Measurements from ENCODE around the gene TRAF3.
"Not testable (repeated sequence)": the region's sequence is repeated elsewhere in the genome, so short reads cannot be mapped to it uniquely, and the experiment has no call there.

Gene TRAF3

GRCh38 chr14:102893452-102893851 lies 116.2 kb downstream of the TRAF3 start:
- Histone ChIP-seq H3K4me3 (replicated peaks; ENCODE audit: insufficient read depth, low read length) (no peak overlapping the region), H3K27ac (replicated peaks) (no peak overlapping the region), H3K27me3 (ENCODE audit: insufficient read depth, poor library complexity, severe bottlenecking) (no peaks in the 10 kb centered on the region)
- no peak for TF ChIP-seq SPI1 (IDR thresholded peaks at IDR 0.05; ENCODE audit: borderline replicate concordance, low read depth)
- TF ChIP-seq POLR2AphosphoS5 (IDR thresholded peaks at IDR 0.05; ENCODE audit: low read depth), result no peak
- no peak for TF ChIP-seq CTCF (IDR thresholded peaks at IDR 0.05; ENCODE audit: insufficient read depth, low read length)
- TF ChIP-seq GABPA (IDR thresholded peaks at IDR 0.05; ENCODE audit: low read depth), result no peak
- TF ChIP-seq REST (IDR thresholded peaks at IDR 0.05; ENCODE audit: insufficient replicate concordance, low read depth), result no peak
- DNase-seq (ENCODE audit: low read depth in 1 of 2, low spot score in 1 of 2), result no peak

- not testable (repeated sequence) for H3K4me3 ChIP-seq (replicated peaks; ENCODE audit: insufficient read depth, low read length)
Measured at GRCh38 chr14:102896735-102897134, 119.5 kb downstream of the TRAF3 start.

GRCh38 chr14:102897299-102898027 lies 120.2 kb downstream of the TRAF3 start:
- H3K27ac ChIP-seq (replicated peaks), result no peak overlapping the region
- DNase-seq (ENCODE audit: low read depth in 1 of 2, low spot score in 1 of 2), result no peak

More at GRCh38 chr14:102896735-102897134, 119.5 kb downstream of the TRAF3 start:
- not testable (repeated sequence) for H3K27ac ChIP-seq (replicated peaks); H3K27me3 ChIP-seq (ENCODE audit: insufficient read depth, poor library complexity, severe bottlenecking); DNase-seq (ENCODE audit: low read depth in 1 of 2, low spot score in 1 of 2)

More at GRCh38 chr14:102897299-102898027, 120.2 kb downstream of the TRAF3 start:
- TF ChIP-seq REST (IDR thresholded peaks at IDR 0.05; ENCODE audit: insufficient replicate concordance, low read depth) (no peak), GABPA (IDR thresholded peaks at IDR 0.05; ENCODE audit: low read depth) (no peak), SPI1 (IDR thresholded peaks at IDR 0.05; ENCODE audit: borderline replicate concordance, low read depth) (no peak), CTCF (IDR thresholded peaks at IDR 0.05; ENCODE audit: insufficient read depth, low read length) (no peak), POLR2AphosphoS5 (IDR thresholded peaks at IDR 0.05; ENCODE audit: low read depth) (no peak)
- Histone ChIP-seq H3K4me3 (replicated peaks; ENCODE audit: insufficient read depth, low read length) (no peak overlapping the region), H3K27me3 (ENCODE audit: insufficient read depth, poor library complexity, severe bottlenecking) (no peaks in the 10 kb centered on the region)

All from HL-60 (cell line).